Measurements from ENCODE around the gene APC. TPM values are rescaled to one million over a fixed set of nuclear protein-coding genes. Genes with fewer than 3 reads are reported as not detected.

Gene APC
- total RNA-seq, 1 donor from 2014 or later = 37.5 TPM

GRCh38 chr5:112763165-112763564 lies 25.5 kb downstream of the APC start:
- intact Hi-C loops (cut with micrococcal nuclease) = no loop called here
- DNase-seq (no peak), ATAC-seq (no peak)

GRCh38 chr5:112772124-112772523 lies 34.4 kb downstream of the APC start:
- intact Hi-C loops (cut with micrococcal nuclease) = no loop called here
- DNase-seq (no peak), ATAC-seq (no peak)

GRCh38 chr5:112776301-112776856 lies 38.7 kb downstream of the APC start:
- intact Hi-C loops (cut with micrococcal nuclease) = no loop called here
- ATAC-seq = no peak
- no peak for DNase-seq

- intact Hi-C loops (cut with micrococcal nuclease) = no loop called here
- ATAC-seq = no peak
These were observed 41.8 kb downstream of the APC start for GRCh38 chr5:112779531-112779930.

GRCh38 chr5:112784726-112785125 lies 47.0 kb downstream of the APC start:
- no peak for ATAC-seq
- intact Hi-C loops (cut with micrococcal nuclease) = no loop called here

More at GRCh38 chr5:112779531-112779930, 41.8 kb downstream of the APC start:
- no peak for DNase-seq

GRCh38 chr5:112787261-112787660 lies 49.6 kb downstream of the APC start:
- ATAC-seq (no peak), DNase-seq (no peak)
- intact Hi-C loops (cut with micrococcal nuclease) = no loop called here

More at GRCh38 chr5:112784726-112785125, 47.0 kb downstream of the APC start:
- no peak for DNase-seq

GRCh38 chr5:112787896-112788295 lies 50.2 kb downstream of the APC start:
- no peak for DNase-seq
- no peak for ATAC-seq
- intact Hi-C loops (cut with micrococcal nuclease) = no loop called here

GRCh38 chr5:112793201-112793600 lies 55.5 kb downstream of the APC start:
- DNase-seq (no peak), ATAC-seq (no peak)
- intact Hi-C loops (cut with micrococcal nuclease) = no loop called here

GRCh38 chr5:112794410-112794809 lies 56.7 kb downstream of the APC start:
- intact Hi-C loops (cut with micrococcal nuclease) = no loop called here
- DNase-seq = peak; percentile 58
- peak; percentile 98 for ATAC-seq

GRCh38 chr5:112795342-112795741 lies 57.7 kb downstream of the APC start:
- no peak for DNase-seq
- intact Hi-C loops (cut with micrococcal nuclease) = no loop called here

GRCh38 chr5:112795944-112796678 lies 58.4 kb downstream of the APC start:
- intact Hi-C loops (cut with micrococcal nuclease) = no loop called here
- DNase-seq (no peak), ATAC-seq (no peak)

More at GRCh38 chr5:112795342-112795741, 57.7 kb downstream of the APC start:
- no peak for ATAC-seq

- peak; percentile 57 for ATAC-seq
- intact Hi-C loops (cut with micrococcal nuclease) = no loop called here
- DNase-seq = no peak
These were observed 62.0 kb downstream of the APC start for GRCh38 chr5:112799661-112800060.

- ATAC-seq (peak; percentile 25), DNase-seq (no peak)
- intact Hi-C loops (cut with micrococcal nuclease) = no loop called here
These were observed 63.2 kb downstream of the APC start for GRCh38 chr5:112800891-112801290.

- intact Hi-C loops (cut with micrococcal nuclease) = no loop called here
- DNase-seq (no peak), ATAC-seq (peak; percentile 77)
These were observed 73.3 kb downstream of the APC start for GRCh38 chr5:112811023-112811422.

- intact Hi-C loops (cut with micrococcal nuclease) = no loop called here
- no peak for ATAC-seq
- DNase-seq = no peak
These were observed 74.9 kb downstream of the APC start for GRCh38 chr5:112812549-112812948.

GRCh38 chr5:112820246-112820645 lies 82.6 kb downstream of the APC start:
- DNase-seq (no peak), ATAC-seq (no peak)
- intact Hi-C loops (cut with micrococcal nuclease) = no loop called here

GRCh38 chr5:112822456-112822855 lies 84.8 kb downstream of the APC start:
- ATAC-seq (no peak), DNase-seq (no peak)
- intact Hi-C loops (cut with micrococcal nuclease) = no loop called here

GRCh38 chr5:112823181-112823580 lies 85.5 kb downstream of the APC start:
- ATAC-seq = no peak
- intact Hi-C loops (cut with micrococcal nuclease) = no loop called here
- DNase-seq = no peak

- ATAC-seq (no peak), DNase-seq (no peak)
- intact Hi-C loops (cut with micrococcal nuclease) = no loop called here
These were observed 86.0 kb downstream of the APC start for GRCh38 chr5:112823656-112824055.

GRCh38 chr5:112824197-112824596 lies 86.5 kb downstream of the APC start:
- no peak for DNase-seq
- no peak for ATAC-seq
- intact Hi-C loops (cut with micrococcal nuclease) = no loop called here

GRCh38 chr5:112830378-112830777 lies 92.7 kb downstream of the APC start:
- ATAC-seq (no peak), DNase-seq (no peak)
- intact Hi-C loops (cut with micrococcal nuclease) = no loop called here
